ENCODE results near the gene CA6. TPM values are rescaled to one million over a fixed set of nuclear protein-coding genes. Genes with fewer than 3 reads are reported as not detected.
A peak's percentile ranks its signal among the peaks of the same experiment; 100 is the strongest.

Gene CA6
- total and polyA plus RNA-seq, 2 of the 8 experiments (the other 6 are each of a cell fraction or from before 2014, with no cell fraction given) = not detected

- Histone ChIP-seq H2AK5ac (ENCODE audit: low read depth, low read length) (no peak overlapping the region), H2BK20ac (ENCODE audit: low read length) (no peak overlapping the region), H4K8ac (ENCODE audit: extremely low read depth, insufficient read depth, low read length) (no peak overlapping the region), H3K9me3 (ENCODE audit: insufficient read depth in 2 of 2, low read depth in 1 of 2, low read length in 1 of 2) (no peaks in the 10 kb centered on the region), H3K56ac (replicated peaks; ENCODE audit: insufficient read length, low read depth, low read length) (no peak overlapping the region), H3K27me3 (replicated peaks in 1 of 4; ENCODE audit: control insufficient read depth in 3 of 4, extremely low read depth in 1 of 4, insufficient read depth in 3 of 4, low read length in 3 of 4) (no peaks in the 10 kb centered on the region), H3K4me2 (ENCODE audit: insufficient read depth in 1 of 2, low read depth in 2 of 2, low read length in 2 of 2) (no peak overlapping the region), H3K4me1 (replicated peaks in 1 of 4; ENCODE audit: control insufficient read depth in 3 of 4, insufficient read depth in 4 of 4, low read length in 3 of 4) (peaks cover 0 to 2% (median 0%) of the 10 kb centered on the region in 4 experiments; a peak in 2 of 7 replicates), H4K5ac (ENCODE audit: insufficient read length, low read depth, low read length) (no peak overlapping the region), H3K4me3 (ENCODE audit: extremely low read depth in 1 of 4, insufficient read depth in 2 of 4, low read depth in 3 of 4, low read length in 4 of 4) (no peak overlapping the region), H3K27ac (ENCODE audit: low read depth, low read length) (no peak overlapping the region), H3K23ac (ENCODE audit: insufficient read length) (no peak overlapping the region), H3K18ac (ENCODE audit: extremely low read depth, low read length) (no peak overlapping the region), H3K14ac (ENCODE audit: insufficient read length) (no peak overlapping the region), H3K23me2 (ENCODE audit: low read depth, low read length) (peaks cover 2% of the 10 kb centered on the region; the same call in 1 of the 2 replicates), H2BK5ac (ENCODE audit: low read depth, low read length) (no peak overlapping the region), H2BK15ac (ENCODE audit: low read length) (no peak overlapping the region), H3K79me2 (ENCODE audit: control insufficient read depth in 1 of 2, insufficient read depth in 2 of 2, low read length in 2 of 2) (no peaks in the 10 kb centered on the region), H3K4ac (replicated peaks; ENCODE audit: insufficient read length, low read depth, low read length) (no peak overlapping the region), H2AFZ (ENCODE audit: low read length) (no peak overlapping the region), H3K36me3 (ENCODE audit: control insufficient read depth in 2 of 4, insufficient read depth in 4 of 4, low read length in 3 of 4) (no peaks in the 10 kb centered on the region), H4K20me1 (replicated peaks in 1 of 2; ENCODE audit: control insufficient read depth in 1 of 2, insufficient read depth in 2 of 2, low read length in 2 of 2) (no peaks in the 10 kb centered on the region), H4K91ac (replicated peaks; ENCODE audit: insufficient read length, low read length) (no peak overlapping the region), H3K79me1 (ENCODE audit: low read depth, low read length) (no peaks in the 10 kb centered on the region), H2BK120ac (replicated peaks; ENCODE audit: low read depth, low read length) (no peak overlapping the region), H3K9ac (replicated peaks in 1 of 4; ENCODE audit: extremely low read depth in 1 of 4, low read depth in 3 of 4, low read length in 3 of 4) (no peak overlapping the region), H2BK12ac (ENCODE audit: low read depth, low read length) (no peak overlapping the region)
- ChIA-PET CTCF (ENCODE audit: partially characterized antibody) (interaction anchor here (0.8 to 5.9 kb wide), 10 partner anchors 8 to 136 kb away, joined by 3 to 45 read pairs (median 4); no protein-coding TSS in a partner anchor), POLR2A (ENCODE audit: partially characterized antibody) (interaction anchor here (1.1 kb wide), 1 partner anchor 126 kb away, joined by 3 read pairs; no protein-coding TSS in a partner anchor)
- FAIRE-seq = no peak
- TF ChIP-seq KDM1A (IDR thresholded peaks at IDR 0.05; ENCODE audit: borderline replicate concordance, low read length) = peak; percentile 54; the same call in 1 of the 2 replicates
- no peak for TF ChIP-seq ATF3 (IDR thresholded peaks at IDR 0.05; ENCODE audit: insufficient read depth, low read depth, low read length)
- WGBS, 2 experiments (ENCODE audit: extremely low coverage in 1 of 2, insufficient coverage in 1 of 2, insufficient read length in 1 of 2, insufficient replicate concordance in 2 of 2, low coverage in 1 of 2, low lambda C conversion rate in 2 of 2, missing lambda C conversion rate in 1 of 2) = 88% methylated on average over 5 of the region's 8 CpGs; no CpG with 5 or more reads in 1 of the 2 experiments
- DNase-seq (ENCODE audit: low read depth in 1 of 2, low spot score in 2 of 2) = no peak
Measured at GRCh38 chr1:8984990-8985389, 39.3 kb downstream of the CA6 start.
